ENCODE measurements around the gene PLA2G6. TPM values are rescaled to one million over a fixed set of nuclear protein-coding genes. Genes with fewer than 3 reads are reported as not detected.

PLA2G6 gene
- total RNA-seq, 2 experiments from 2014 or later, result 48.8 to 50.2 TPM

GRCh38 chr22:38173641-38173906 is 8.1 kb downstream of the PLA2G6 start:
- Mint-ChIP-seq H3K36me3 (ENCODE audit: low read depth) (peaks cover 9% of the 10 kb centered on the region), H3K27ac (no peak overlapping the region), H3K9me3 (no peaks in the 10 kb centered on the region), H3K4me1 (ENCODE audit: low read depth) (peaks cover 7% of the 10 kb centered on the region), H3K4me3 (no peak overlapping the region), H3K27me3 (no peaks in the 10 kb centered on the region)
- TF ChIP-seq, protein P1, sequence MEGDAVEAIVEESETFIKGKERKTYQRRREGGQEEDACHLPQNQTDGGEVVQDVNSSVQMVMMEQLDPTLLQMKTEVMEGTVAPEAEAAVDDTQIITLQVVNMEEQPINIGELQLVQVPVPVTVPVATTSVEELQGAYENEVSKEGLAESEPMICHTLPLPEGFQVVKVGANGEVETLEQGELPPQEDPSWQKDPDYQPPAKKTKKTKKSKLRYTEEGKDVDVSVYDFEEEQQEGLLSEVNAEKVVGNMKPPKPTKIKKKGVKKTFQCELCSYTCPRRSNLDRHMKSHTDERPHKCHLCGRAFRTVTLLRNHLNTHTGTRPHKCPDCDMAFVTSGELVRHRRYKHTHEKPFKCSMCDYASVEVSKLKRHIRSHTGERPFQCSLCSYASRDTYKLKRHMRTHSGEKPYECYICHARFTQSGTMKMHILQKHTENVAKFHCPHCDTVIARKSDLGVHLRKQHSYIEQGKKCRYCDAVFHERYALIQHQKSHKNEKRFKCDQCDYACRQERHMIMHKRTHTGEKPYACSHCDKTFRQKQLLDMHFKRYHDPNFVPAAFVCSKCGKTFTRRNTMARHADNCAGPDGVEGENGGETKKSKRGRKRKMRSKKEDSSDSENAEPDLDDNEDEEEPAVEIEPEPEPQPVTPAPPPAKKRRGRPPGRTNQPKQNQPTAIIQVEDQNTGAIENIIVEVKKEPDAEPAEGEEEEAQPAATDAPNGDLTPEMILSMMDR (IDR thresholded peaks at IDR 0.05), result no peak
- peaks cover 20% of the 10 kb centered on the region for H3K36me3 ChIP-seq (ENCODE audit: insufficient read depth, low read length)
- ChIA-PET CTCF (no interaction called here), POLR2A (no interaction called here)
- no peak for DNase-seq
- no peak overlapping the region for H3K27ac ChIP-seq (ENCODE audit: low read depth in 1 of 2, low read length in 2 of 2)
- intact Hi-C loops (cut with DNase I, micrococcal nuclease), result no loop called here
- ATAC-seq (ENCODE audit: poor library complexity), result no peak
- no peak overlapping the region for H3K4me3 ChIP-seq (ENCODE audit: low read length)
- H3K27me3 ChIP-seq (ENCODE audit: control insufficient read depth in 1 of 2, insufficient read depth in 2 of 2, low read length in 2 of 2), result no peaks in the 10 kb centered on the region
- H3K4me1 ChIP-seq (ENCODE audit: insufficient read depth, low read length), result peaks cover 13% of the 10 kb centered on the region
- H3K9me3 ChIP-seq (ENCODE audit: control insufficient read depth in 1 of 2, insufficient read depth in 1 of 2, low read length in 2 of 2), result no peaks in the 10 kb centered on the region

GRCh38 chr22:38172832-38173640 is 8.6 kb downstream of the PLA2G6 start:
- no peak overlapping the region for H3K27ac ChIP-seq (ENCODE audit: low read depth in 1 of 2, low read length in 2 of 2)
- peak in 6 of 14 experiments; percentile 7 to 68 (median 48) for DNase-seq

GRCh38 chr22:38171927-38172831 is 9.5 kb downstream of the PLA2G6 start:
- DNase-seq (no peak), ATAC-seq (ENCODE audit: poor library complexity) (no peak)
- Histone ChIP-seq H3K27me3 (ENCODE audit: control insufficient read depth in 1 of 2, insufficient read depth in 2 of 2, low read length in 2 of 2) (no peaks in the 10 kb centered on the region), H3K9me3 (ENCODE audit: control insufficient read depth in 1 of 2, insufficient read depth in 1 of 2, low read length in 2 of 2) (no peaks in the 10 kb centered on the region), H3K36me3 (ENCODE audit: insufficient read depth, low read length) (peaks cover 30% of the 10 kb centered on the region), H3K27ac (ENCODE audit: low read depth in 1 of 2, low read length in 2 of 2) (no peak overlapping the region), H3K4me1 (ENCODE audit: insufficient read depth, low read length) (peaks cover 12% of the 10 kb centered on the region), H3K4me3 (ENCODE audit: low read length) (no peak overlapping the region)
- Mint-ChIP-seq H3K27ac (no peak overlapping the region), H3K27me3 (no peaks in the 10 kb centered on the region), H3K4me1 (ENCODE audit: low read depth) (peaks cover 7% of the 10 kb centered on the region), H3K36me3 (ENCODE audit: low read depth) (peaks cover 15% of the 10 kb centered on the region), H3K9me3 (no peaks in the 10 kb centered on the region), H3K4me3 (no peak overlapping the region)
- intact Hi-C loops (cut with DNase I, micrococcal nuclease), result no loop called here
- TF ChIP-seq, protein P1 (IDR thresholded peaks at IDR 0.05), result no peak
- ChIA-PET POLR2A (no interaction called here), CTCF (interaction anchor here (1.6 kb wide), 1 partner anchor 42 kb away, joined by 3 read pairs; no protein-coding TSS in a partner anchor)

More at GRCh38 chr22:38172832-38173640, 8.6 kb downstream of the PLA2G6 start:
- peaks cover 23% of the 10 kb centered on the region for H3K36me3 ChIP-seq (ENCODE audit: insufficient read depth, low read length)
- peaks cover 13% of the 10 kb centered on the region for H3K4me1 ChIP-seq (ENCODE audit: insufficient read depth, low read length)
- Mint-ChIP-seq H3K9me3 (no peaks in the 10 kb centered on the region), H3K4me3 (no peak overlapping the region), H3K27me3 (no peaks in the 10 kb centered on the region), H3K27ac (no peak overlapping the region), H3K4me1 (ENCODE audit: low read depth) (peaks cover 7% of the 10 kb centered on the region), H3K36me3 (ENCODE audit: low read depth) (peaks cover 10% of the 10 kb centered on the region)
- CTCF ChIA-PET, result no interaction called here
- H3K27me3 ChIP-seq (ENCODE audit: control insufficient read depth in 1 of 2, insufficient read depth in 2 of 2, low read length in 2 of 2), result no peaks in the 10 kb centered on the region
- POLR2A ChIA-PET, result no interaction called here
- H3K4me3 ChIP-seq (ENCODE audit: low read length), result no peak overlapping the region
- intact Hi-C loops (cut with DNase I, micrococcal nuclease), result no loop called here
- peak; percentile 32 for ATAC-seq (ENCODE audit: poor library complexity)
- no peaks in the 10 kb centered on the region for H3K9me3 ChIP-seq (ENCODE audit: control insufficient read depth in 1 of 2, insufficient read depth in 1 of 2, low read length in 2 of 2)
- TF ChIP-seq, protein P1 (IDR thresholded peaks at IDR 0.05), result no peak

All from CD4-positive, alpha-beta T cell (primary cell).